GM18508 (cell line): Measurements from ENCODE around the gene C2CD4D.
"Not testable (repeated sequence)": the region's sequence is repeated elsewhere in the genome, so short reads cannot be mapped to it uniquely, and the experiment has no call there.

Experiments used
- ATAC-seq: cut with Tn5 transposase; IDR thresholded peaks from one replicate; pipeline ENCODE4 v1.9.1; 2021; ENCODE audit warnings: moderate number of reproducible peaks; ENCODE audit not compliant: insufficient read depth, unreplicated experiment

Gene C2CD4D

GRCh38 chr1:151839457-151840403 lies at the start of gene C2CD4D:
TSS of gene C2CD4D (minus strand) at chr1:151839820. CDS start at chr1:151838989, 831 bp downstream.
- ATAC-seq, result no peak

- ATAC-seq, result no peak
Observed at GRCh38 chr1:151888972-151889570, 49.5 kb upstream of the C2CD4D start.

DNA sequence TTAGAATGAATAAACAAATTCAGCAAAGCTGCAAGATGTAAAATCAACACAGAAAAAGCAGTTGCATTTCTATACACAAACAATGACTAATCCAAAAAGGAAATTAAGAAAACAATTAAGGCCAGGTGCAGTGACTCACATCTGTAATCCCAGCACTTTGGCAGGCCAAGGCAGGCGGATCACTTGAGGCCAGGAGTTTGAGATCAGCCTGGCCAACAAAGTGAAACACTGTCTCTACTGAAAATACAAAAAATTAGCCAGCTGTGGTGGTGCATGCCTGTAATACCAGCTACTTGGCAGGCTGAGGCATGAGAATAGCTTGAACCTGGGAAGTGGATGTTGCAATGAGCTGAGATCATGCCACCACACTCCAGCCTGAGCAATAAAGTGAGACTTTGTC lies 47.4 kb upstream of the C2CD4D start:
- no peak for ATAC-seq

GRCh38 chr1:151885479-151885878 lies 45.9 kb upstream of the C2CD4D start:
- ATAC-seq, result no peak

DNA sequence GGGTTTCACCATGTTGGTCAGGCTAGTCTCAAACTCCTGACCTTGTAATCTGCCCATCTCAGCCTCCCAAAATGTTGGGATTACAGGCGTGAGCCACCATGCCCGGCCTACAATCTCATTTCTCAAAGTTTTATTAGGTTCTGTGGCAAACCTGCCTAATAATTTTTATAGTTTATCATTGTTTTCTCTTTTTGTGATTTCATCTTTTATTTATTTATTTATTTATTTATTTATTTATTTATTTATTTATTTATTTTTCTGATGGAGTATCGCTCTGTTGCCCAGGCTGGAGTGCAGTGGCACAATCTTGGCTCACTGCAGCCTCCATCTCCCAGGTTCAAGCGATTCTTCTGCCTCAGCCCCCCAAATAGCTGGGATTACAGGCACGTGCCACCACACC lies 45.3 kb upstream of the C2CD4D start:
- not testable (repeated sequence) for ATAC-seq

- ATAC-seq, result not testable (repeated sequence)
Observed at GRCh38 chr1:151884445-151884844, 44.8 kb upstream of the C2CD4D start.

- not testable (repeated sequence) for ATAC-seq
Observed at GRCh38 chr1:151883898-151884297, 44.3 kb upstream of the C2CD4D start.

DNA sequence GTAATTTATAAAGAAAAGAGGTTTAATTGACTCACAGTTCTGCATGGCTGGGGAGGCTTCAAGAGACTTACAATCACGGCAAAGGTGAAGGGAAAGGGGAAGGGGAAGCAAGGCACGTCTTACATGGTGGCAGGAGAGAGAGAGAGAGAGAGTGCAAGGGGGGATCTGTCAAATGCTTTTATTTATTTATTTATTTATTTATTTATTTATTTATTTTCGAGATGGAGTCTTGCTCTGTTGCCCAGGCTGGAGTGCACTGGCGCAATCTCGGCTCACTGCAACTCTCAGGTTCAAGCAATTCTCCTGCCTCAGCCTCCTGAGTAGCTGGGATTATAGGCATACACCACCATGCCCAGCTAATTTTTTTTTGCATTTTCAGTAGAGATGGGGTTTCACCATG lies 43.3 kb upstream of the C2CD4D start:
- ATAC-seq, result not testable (repeated sequence)

DNA sequence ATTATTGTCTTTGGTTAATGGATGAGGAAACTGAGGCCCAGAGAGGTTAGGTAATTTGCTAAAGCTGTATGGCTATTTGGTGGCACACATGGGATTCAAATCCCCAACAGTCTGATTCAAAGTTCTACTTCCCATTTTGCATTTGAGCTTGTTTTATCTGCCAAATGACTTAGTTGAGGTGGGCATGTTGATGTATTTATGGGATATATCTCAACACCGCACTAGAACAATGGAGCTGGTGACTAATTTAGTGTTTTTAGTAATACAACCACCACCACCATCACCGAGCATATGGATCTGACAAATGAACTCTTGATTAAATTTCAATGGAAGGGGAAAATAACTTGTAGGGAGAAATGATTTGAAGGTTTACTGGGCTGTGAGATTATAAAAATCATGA lies 42.8 kb upstream of the C2CD4D start:
- ATAC-seq, result no peak

DNA sequence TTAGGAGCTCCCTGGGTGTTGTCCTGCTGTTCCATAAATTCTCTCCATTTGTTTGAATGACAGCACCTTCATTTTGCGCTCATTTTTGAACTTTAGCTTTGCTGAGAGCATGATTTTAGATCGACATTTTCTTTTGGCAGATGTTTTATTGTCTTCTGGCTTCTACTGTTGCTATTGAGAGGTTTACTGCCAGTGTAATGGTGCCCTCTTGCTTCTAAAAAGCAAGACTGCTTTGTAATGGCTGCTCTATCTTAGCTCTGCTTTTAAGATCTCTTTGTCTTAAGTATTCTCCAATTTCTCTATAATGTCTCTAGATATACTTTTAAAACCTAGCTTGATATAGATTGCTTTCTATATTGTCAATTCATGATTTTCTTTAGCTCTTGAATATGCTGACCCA lies 41.9 kb upstream of the C2CD4D start:
- ATAC-seq, result no peak

DNA sequence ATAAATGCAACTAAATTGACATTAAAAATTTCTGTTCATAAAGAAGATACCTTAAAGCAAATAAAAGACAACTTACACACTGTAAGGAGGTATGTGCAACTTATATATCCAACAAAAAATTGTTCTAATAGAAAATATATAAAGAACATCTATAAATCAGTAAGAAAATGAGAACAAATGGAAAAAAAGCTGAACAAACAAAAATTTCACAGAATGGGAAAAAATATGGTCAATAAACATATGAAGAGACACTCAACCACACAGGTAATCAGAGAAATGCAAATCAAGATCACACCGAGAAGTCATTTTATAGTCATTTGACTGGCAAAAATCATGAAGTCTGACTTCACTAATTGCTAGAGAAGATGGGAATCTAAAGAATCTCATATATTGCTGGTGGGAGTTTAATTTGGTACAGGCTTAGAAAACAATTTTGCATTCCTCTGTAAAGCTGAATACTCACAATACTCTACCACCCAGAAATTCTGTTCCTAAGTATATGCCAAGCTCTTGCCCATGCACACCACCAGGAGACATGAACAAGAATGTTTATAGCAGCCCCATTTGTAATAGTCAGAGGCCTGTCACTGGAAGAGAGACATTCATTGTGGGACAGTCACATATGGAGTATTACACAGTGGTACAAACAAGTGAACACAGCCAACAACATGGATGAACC lies 35.9 kb upstream of the C2CD4D start:
- no peak for ATAC-seq

DNA sequence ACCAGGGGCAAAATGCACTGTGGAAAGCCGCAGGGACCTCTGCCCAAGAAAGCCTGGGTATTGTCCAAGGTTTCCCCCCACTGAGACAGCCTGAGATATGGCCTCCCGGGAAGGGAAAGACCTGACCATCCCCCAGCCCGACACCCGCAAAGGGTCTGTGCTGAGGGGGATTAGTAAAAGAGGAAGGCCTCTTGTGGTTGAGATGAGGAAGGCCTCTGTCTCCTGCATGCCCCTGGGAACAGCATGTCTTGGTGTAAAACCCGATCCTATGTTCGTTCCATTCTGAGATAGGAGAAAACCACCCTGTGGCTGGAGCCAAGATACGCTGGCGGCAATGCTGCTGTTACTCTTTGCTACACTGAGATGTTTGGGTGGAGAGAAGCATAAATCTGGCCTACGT lies 33.2 kb upstream of the C2CD4D start:
- ATAC-seq, result not testable (repeated sequence)

DNA sequence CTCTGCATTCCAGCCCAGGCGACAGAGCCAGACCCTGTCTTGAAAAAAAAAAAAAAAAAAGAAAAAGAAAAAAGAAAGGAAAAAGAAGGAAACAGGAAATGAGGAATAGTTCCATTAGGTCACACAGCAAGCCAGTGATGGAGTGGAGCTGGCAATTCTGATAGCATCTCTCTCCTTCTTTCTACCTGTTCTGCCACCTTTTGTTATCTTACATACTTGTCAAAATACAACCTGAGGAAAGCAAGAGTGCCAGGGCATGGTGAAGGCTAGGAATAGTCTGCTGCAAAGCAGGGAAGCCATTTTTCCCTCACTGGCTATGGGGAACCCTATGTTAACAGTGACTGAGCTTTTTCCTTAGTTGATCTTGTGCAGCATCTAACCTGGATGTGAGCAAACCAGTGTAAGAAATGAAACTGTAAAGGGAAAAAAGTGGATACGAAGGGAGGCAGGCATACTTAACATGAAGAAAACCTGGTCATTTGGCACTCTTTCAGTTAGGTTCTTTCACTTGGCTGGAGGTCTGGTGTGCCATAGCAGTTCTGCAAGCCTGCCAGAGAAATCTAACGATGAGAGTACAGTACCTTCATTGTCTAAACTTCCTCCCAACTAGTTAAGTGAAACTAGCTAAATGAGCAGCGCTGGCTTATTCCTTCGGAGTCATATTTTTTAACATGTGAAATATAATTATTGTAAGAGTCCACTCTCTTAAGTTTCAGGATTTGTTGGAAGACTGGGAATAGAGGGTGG lies 31.8 kb upstream of the C2CD4D start:
- no peak for ATAC-seq

GRCh38 chr1:151868486-151868885 lies 28.9 kb upstream of the C2CD4D start:
- ATAC-seq, result no peak

DNA sequence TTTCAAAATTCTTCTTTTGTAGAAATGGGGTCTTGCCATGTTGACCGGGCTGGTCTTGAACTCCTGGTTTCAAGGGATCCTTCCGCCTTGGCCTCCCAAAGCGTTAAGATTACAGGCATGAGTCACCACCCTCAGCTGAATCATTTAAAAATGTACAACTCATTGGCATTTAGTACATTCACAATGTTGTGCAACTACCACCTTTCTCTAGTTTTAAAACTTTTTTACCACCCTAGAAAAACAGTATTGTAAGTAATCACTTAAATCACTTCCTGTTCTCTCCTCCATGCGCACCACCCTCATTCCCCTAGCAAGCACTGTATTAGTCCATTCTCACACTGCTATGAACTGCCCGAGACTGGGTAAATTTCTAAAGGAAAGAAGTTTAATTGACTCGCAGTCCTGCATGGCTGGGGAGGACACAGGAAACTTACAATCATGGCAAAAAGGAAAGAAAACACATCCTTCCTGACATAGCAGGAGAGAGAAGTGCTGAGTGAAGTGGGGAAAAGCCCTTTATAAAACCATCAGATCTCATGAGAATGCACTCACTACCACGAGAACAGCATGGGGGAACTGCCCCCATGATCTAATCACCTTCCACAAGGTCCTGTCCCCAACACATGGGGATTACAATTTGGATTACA lies 28.3 kb upstream of the C2CD4D start:
- no peak for ATAC-seq

GRCh38 chr1:151867321-151867720 lies 27.7 kb upstream of the C2CD4D start:
- ATAC-seq, result no peak

DNA sequence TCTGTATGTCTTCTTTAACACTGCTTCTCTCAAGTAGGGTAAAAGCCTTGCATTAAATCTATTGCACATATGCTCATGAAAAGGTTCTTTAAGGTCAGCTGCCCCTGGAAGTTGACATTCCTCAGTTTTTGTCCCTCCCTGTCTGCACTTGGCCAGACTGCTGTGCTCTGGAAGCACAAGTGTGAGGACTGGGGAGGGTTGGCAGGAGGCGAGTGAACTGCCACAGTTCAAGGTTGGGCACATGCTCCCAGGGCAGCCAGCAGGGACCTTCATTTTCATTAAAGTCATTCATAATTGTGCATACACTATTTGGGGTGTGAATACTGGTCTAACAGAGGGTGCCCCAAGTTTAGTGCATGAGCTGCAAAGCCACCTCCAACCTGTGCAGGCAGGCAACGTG lies 24.8 kb upstream of the C2CD4D start:
- ATAC-seq, result no peak

DNA sequence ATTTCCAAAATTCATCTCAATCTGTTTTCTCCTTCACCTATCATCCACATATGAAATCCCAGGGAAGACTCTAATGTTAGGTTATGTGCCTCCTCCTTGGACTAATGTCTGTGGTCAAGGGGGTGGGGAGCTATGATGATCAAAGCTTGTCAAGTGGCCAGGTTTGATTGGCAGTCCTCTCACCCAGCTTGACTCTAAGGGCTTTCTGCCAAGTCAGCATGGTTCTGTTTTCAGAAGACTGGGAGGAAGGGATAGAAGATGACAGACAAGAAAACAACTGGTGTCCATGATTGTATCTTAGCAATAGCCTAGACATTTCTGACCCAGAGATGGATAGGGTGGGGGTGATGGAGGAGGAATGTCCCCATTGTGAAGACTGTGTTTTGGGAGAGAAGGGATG lies 23.0 kb upstream of the C2CD4D start:
- ATAC-seq, result no peak

DNA sequence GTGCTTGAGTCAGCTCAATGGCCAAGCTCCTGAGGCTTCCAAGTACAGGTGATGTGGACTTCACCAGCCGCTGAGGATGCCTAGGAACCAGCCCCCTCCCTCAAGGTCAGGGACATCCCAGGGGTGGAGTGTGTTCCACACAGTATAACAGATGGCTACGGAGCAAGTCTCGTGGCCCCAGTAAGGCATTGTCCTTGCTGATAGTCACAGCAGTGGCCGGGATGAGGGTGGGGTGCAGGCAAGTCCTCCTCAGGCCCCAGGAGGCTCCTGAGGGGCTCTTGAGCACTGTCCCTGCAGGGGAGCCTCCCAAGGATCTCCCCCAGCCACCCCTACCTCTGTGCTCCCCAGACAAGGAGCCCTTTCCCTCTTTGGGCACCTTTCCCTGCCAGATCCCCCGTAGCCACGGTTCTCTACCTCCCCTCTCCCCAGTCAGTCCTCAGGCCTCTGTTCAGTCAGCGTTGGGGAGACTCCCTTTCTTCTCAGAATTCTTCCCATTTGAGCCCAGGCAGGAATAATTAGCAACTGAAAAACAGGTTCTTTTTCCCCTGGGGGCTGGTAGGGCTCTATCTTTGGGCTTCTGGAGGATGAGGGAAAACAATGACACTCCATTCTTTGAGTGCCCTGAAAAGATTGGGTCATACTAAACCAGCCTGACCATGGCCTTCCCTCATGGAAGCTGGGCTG lies 21.0 kb upstream of the C2CD4D start:
- no peak for ATAC-seq
